ENCODE measurements around the gene PTEN. TPM values are rescaled to one million over a fixed set of nuclear protein-coding genes. Genes with fewer than 3 reads are reported as not detected.
A peak's percentile ranks its signal among the peaks of the same experiment; 100 is the strongest.

Gene PTEN
- total RNA-seq, 1 experiment from 2014 or later = 53.7 TPM

DNA sequence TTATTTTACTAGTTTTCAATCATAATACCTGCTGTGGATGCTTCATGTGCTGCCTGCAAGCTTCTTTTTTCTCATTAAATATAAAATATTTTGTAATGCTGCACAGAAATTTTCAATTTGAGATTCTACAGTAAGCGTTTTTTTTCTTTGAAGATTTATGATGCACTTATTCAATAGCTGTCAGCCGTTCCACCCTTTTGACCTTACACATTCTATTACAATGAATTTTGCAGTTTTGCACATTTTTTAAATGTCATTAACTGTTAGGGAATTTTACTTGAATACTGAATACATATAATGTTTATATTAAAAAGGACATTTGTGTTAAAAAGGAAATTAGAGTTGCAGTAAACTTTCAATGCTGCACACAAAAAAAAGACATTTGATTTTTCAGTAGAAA, 103.0 kb downstream of the PTEN start:
- Histone ChIP-seq H3K9me3 (replicated peaks) (no peaks in the 10 kb centered on the region), H3K36me3 (peaks cover 9% of the 10 kb centered on the region), H3K4me3 (no peak overlapping the region), H3K27ac (no peak overlapping the region), H3K27me3 (replicated peaks) (no peaks in the 10 kb centered on the region), H3K4me1 (replicated peaks) (peaks cover 3% of the 10 kb centered on the region)
- no peak for DNase-seq (ENCODE audit: low read depth in 1 of 2, low spot score in 2 of 2)

DNA sequence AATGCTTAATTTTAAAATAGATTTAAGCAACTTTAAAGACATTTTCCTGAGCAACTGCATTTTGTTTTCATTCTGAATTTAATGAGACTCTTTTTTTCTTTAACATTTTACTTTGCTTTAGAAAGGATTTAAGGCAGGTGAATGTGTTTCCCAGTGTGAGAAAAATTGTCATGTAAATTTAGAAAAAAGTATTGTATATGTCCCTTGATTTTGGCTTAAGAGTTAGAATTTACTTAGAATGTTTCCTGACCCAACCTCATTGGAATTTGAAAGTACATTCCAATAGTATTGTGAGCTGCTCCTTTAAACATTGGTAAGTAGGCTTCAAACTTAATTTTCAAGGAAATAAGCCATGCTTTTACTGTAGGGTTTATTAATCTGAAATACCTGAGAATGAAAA, 110.2 kb downstream of the PTEN start:
- DNase-seq (ENCODE audit: low read depth in 1 of 2, low spot score in 2 of 2) = peak in 1 of 2 experiments; percentile 15
- peaks cover 4% of the 10 kb centered on the region; the same call in 1 of the 2 replicates for H3K4me1 ChIP-seq (replicated peaks)
- no peak overlapping the region for H3K4me3 ChIP-seq
- H3K9me3 ChIP-seq (replicated peaks) = no peaks in the 10 kb centered on the region
- H3K27ac ChIP-seq = no peak overlapping the region
- no peaks in the 10 kb centered on the region for H3K36me3 ChIP-seq
- no peaks in the 10 kb centered on the region for H3K27me3 ChIP-seq (replicated peaks)

- H3K27me3 ChIP-seq (replicated peaks) = no peaks in the 10 kb centered on the region
- no peaks in the 10 kb centered on the region for H3K36me3 ChIP-seq
- no peaks in the 10 kb centered on the region for H3K9me3 ChIP-seq (replicated peaks)
- no peak for DNase-seq (ENCODE audit: low read depth in 1 of 2, low spot score in 2 of 2)
- H3K4me3 ChIP-seq = no peak overlapping the region
- H3K27ac ChIP-seq = no peak overlapping the region
- peaks cover 4% of the 10 kb centered on the region; the same call in 1 of the 2 replicates for H3K4me1 ChIP-seq (replicated peaks)
Observed at GRCh38 chr10:87974130-87974529, 110.7 kb downstream of the PTEN start.

DNA sequence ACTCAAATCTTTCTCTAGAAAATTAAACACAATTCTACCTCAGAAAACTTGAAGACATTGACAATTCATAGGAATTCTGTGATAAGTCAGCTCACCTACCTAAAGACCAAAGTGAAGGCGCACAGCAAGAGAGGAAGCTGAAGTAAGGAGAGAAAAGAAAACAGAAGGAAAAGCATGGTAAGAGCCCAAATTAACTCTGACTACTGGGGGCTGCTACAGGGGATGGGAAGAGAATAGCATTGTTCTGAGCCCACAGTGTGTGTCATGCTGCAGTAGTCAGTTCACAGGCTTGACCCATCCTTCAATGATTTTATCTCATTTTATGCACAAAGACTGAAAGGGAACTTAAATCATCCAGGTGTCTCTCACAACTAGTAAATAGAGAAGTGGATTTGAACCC, 111.3 kb downstream of the PTEN start:
- Histone ChIP-seq H3K27ac (no peak overlapping the region), H3K27me3 (replicated peaks) (no peaks in the 10 kb centered on the region), H3K9me3 (replicated peaks) (no peaks in the 10 kb centered on the region), H3K4me3 (no peak overlapping the region), H3K36me3 (no peaks in the 10 kb centered on the region), H3K4me1 (replicated peaks) (peaks cover 4% of the 10 kb centered on the region; the same call in 1 of the 2 replicates)
- no peak for DNase-seq (ENCODE audit: low read depth in 1 of 2, low spot score in 2 of 2)

GRCh38 chr10:87976101-87976743, 112.8 kb downstream of the PTEN start:
- H3K27ac ChIP-seq = no peak overlapping the region

GRCh38 chr10:87978166-87978565, 114.7 kb downstream of the PTEN start:
- no peaks in the 10 kb centered on the region for H3K36me3 ChIP-seq
- no peak overlapping the region for H3K27ac ChIP-seq
- H3K4me1 ChIP-seq (replicated peaks) = peaks cover 3% of the 10 kb centered on the region; the same call in 1 of the 2 replicates
- no peaks in the 10 kb centered on the region for H3K9me3 ChIP-seq (replicated peaks)
- H3K4me3 ChIP-seq = no peak overlapping the region
- DNase-seq (ENCODE audit: low read depth in 1 of 2, low spot score in 2 of 2) = no peak
- no peaks in the 10 kb centered on the region for H3K27me3 ChIP-seq (replicated peaks)

More at GRCh38 chr10:87976101-87976743, 112.8 kb downstream of the PTEN start:
- no peaks in the 10 kb centered on the region for H3K36me3 ChIP-seq
- no peak overlapping the region for H3K4me3 ChIP-seq
- no peak for DNase-seq (ENCODE audit: low read depth in 1 of 2, low spot score in 2 of 2)
- H3K4me1 ChIP-seq (replicated peaks) = peaks cover 4% of the 10 kb centered on the region; the same call in 1 of the 2 replicates
- H3K27me3 ChIP-seq (replicated peaks) = no peaks in the 10 kb centered on the region
- H3K9me3 ChIP-seq (replicated peaks) = no peaks in the 10 kb centered on the region

GRCh38 chr10:87979847-87980246, 116.4 kb downstream of the PTEN start:
- no peaks in the 10 kb centered on the region for H3K9me3 ChIP-seq (replicated peaks)
- H3K27ac ChIP-seq = no peak overlapping the region
- no peak overlapping the region for H3K4me3 ChIP-seq
- no peak for DNase-seq (ENCODE audit: low read depth in 1 of 2, low spot score in 2 of 2)
- H3K27me3 ChIP-seq (replicated peaks) = no peaks in the 10 kb centered on the region
- no peaks in the 10 kb centered on the region for H3K4me1 ChIP-seq (replicated peaks)
- no peaks in the 10 kb centered on the region for H3K36me3 ChIP-seq

- no peak for DNase-seq (ENCODE audit: low read depth in 1 of 2, low spot score in 2 of 2)
- no peaks in the 10 kb centered on the region for H3K4me1 ChIP-seq (replicated peaks)
- H3K27ac ChIP-seq = no peak overlapping the region
- no peaks in the 10 kb centered on the region for H3K27me3 ChIP-seq (replicated peaks)
- no peaks in the 10 kb centered on the region for H3K36me3 ChIP-seq
- no peak overlapping the region for H3K4me3 ChIP-seq
- H3K9me3 ChIP-seq (replicated peaks) = no peaks in the 10 kb centered on the region
Observed at GRCh38 chr10:87983716-87984115, 120.3 kb downstream of the PTEN start.

GRCh38 chr10:87987206-87987605, 123.8 kb downstream of the PTEN start:
- Histone ChIP-seq H3K9me3 (replicated peaks) (no peaks in the 10 kb centered on the region), H3K27me3 (replicated peaks) (no peaks in the 10 kb centered on the region), H3K4me3 (no peak overlapping the region), H3K4me1 (replicated peaks) (no peaks in the 10 kb centered on the region), H3K27ac (no peak overlapping the region), H3K36me3 (no peaks in the 10 kb centered on the region)
- DNase-seq (ENCODE audit: low read depth in 1 of 2, low spot score in 2 of 2) = no peak

DNA sequence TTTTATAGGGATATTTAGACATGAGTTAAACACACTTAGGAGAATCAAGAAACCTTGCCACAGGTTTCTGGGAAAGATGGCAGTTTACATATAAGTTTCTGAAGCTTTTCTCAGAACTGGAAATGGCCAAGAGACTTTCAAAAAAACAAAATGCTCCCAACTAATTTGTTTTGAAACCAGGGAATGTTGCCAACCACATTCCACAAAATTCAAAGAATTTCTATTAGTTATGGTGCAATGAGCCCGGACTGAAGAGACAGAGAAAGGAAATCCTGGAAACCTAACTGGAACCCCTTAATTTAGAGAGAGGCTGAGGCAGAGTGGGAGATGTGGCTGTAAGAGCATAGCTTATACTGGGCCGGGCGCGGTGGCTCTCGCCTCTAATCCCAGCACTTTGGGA, 128.5 kb downstream of the PTEN start:
- H3K4me3 ChIP-seq = no peak overlapping the region
- no peaks in the 10 kb centered on the region for H3K36me3 ChIP-seq
- no peaks in the 10 kb centered on the region for H3K4me1 ChIP-seq (replicated peaks)
- no peaks in the 10 kb centered on the region for H3K27me3 ChIP-seq (replicated peaks)
- DNase-seq (ENCODE audit: low read depth in 1 of 2, low spot score in 2 of 2) = no peak
- no peak overlapping the region for H3K27ac ChIP-seq
- no peaks in the 10 kb centered on the region for H3K9me3 ChIP-seq (replicated peaks)

GRCh38 chr10:88004451-88004850, 141.0 kb downstream of the PTEN start:
- peak in 1 of 2 experiments; percentile 20 for DNase-seq (ENCODE audit: low read depth in 1 of 2, low spot score in 2 of 2)
- Histone ChIP-seq H3K4me3 (no peak overlapping the region), H3K4me1 (replicated peaks) (peaks cover 14% of the 10 kb centered on the region), H3K9me3 (replicated peaks) (no peaks in the 10 kb centered on the region), H3K27ac (no peak overlapping the region), H3K27me3 (replicated peaks) (no peaks in the 10 kb centered on the region), H3K36me3 (no peaks in the 10 kb centered on the region)

DNA sequence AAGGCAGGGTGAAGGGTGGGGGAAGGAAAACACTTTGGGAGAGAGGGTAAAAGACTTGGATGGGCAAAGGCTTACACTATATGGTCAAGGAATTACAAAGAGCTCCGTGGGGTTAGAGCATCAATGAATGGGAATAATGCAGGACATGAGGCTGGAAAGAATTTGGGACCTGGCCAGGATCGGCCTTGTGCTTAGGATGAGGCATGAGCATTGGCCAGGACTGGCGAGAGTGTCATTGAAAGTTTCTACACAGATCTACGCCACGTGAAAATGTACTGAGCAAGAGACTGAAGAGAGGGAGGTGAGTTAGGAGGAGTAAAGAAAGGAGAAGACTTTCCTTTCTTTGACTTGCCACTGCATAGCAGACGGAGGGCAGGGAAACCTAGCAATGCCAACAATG, 142.8 kb downstream of the PTEN start:
- Histone ChIP-seq H3K36me3 (no peaks in the 10 kb centered on the region), H3K27me3 (replicated peaks) (no peaks in the 10 kb centered on the region), H3K27ac (no peak overlapping the region), H3K9me3 (replicated peaks) (no peaks in the 10 kb centered on the region), H3K4me3 (no peak overlapping the region), H3K4me1 (replicated peaks) (peaks cover 14% of the 10 kb centered on the region)
- DNase-seq (ENCODE audit: low read depth in 1 of 2, low spot score in 2 of 2) = no peak

GRCh38 chr10:88008866-88009470, 145.5 kb downstream of the PTEN start:
- no peaks in the 10 kb centered on the region for H3K27me3 ChIP-seq (replicated peaks)
- no peak overlapping the region for H3K27ac ChIP-seq
- no peak overlapping the region for H3K4me3 ChIP-seq
- DNase-seq (ENCODE audit: low read depth in 1 of 2, low spot score in 2 of 2) = peak in 1 of 2 experiments; percentile 38
- no peaks in the 10 kb centered on the region for H3K9me3 ChIP-seq (replicated peaks)
- H3K36me3 ChIP-seq = no peaks in the 10 kb centered on the region
- peaks cover 14% of the 10 kb centered on the region for H3K4me1 ChIP-seq (replicated peaks)

GRCh38 chr10:88012641-88013040, 149.2 kb downstream of the PTEN start:
- no peaks in the 10 kb centered on the region for H3K36me3 ChIP-seq
- H3K4me1 ChIP-seq (replicated peaks) = peaks cover 8% of the 10 kb centered on the region
- H3K9me3 ChIP-seq (replicated peaks) = no peaks in the 10 kb centered on the region
- no peaks in the 10 kb centered on the region for H3K27me3 ChIP-seq (replicated peaks)
- no peak for DNase-seq (ENCODE audit: low read depth in 1 of 2, low spot score in 2 of 2)
- no peak overlapping the region for H3K4me3 ChIP-seq
- H3K27ac ChIP-seq = no peak overlapping the region

Data from SJSA1 (cell line).